Measurements from ENCODE around the gene TTBK2. TPM values are rescaled to one million over a fixed set of nuclear protein-coding genes. Genes with fewer than 3 reads are reported as not detected.
"Not testable (repeated sequence)": the region's sequence is repeated elsewhere in the genome, so short reads cannot be mapped to it uniquely, and the experiment has no call there.

TTBK2 gene
- total RNA-seq, 2 donors from 2014 or later, result 6.8 to 9.1 TPM

DNA sequence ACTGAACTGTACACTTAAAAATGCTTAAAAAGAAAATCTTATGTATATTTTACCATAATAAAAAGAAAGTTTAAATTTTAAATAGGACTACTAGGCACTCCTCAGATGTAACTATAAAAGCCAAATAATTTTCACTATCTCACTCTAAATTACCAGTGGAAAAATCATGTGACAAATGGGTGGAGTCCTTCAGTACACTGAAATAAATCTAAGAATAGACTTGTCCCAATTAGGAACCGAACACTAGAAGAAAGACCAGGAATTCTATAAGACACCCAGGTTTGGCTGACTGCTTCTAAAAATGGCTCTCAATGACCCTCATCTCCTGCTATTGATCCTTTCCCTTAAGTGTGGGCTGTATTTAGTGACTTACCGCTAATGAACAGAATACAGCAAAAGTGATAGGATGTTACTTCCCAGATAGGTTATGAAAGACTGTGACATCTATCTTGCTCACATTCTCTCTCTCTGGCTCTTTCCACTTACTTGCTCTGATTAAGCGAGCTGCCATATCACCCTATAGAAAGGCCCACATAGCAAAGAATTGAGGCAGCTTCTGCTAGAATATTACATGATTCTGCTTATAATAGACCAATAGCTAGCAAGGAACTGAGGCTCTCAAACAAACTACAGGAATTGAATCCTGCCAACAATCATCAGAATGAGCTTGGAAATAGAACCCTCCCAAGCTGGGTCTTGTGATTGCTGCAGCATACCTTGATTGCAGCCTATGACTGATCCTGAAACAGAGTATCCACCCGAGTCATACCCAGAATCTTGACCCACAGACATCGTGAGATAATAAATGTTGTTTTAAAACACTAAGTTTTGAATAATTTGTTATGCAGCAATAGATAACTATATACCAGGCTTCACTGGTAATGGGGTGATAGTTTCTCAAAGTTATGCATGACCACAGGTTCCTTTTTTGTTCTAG lies 16.9 kb downstream of the TTBK2 start:
- Histone ChIP-seq H3K9ac (ENCODE audit: low read depth in 2 of 2, low read length in 2 of 2) (no peak overlapping the region), H3K9me3 (no peaks in the 10 kb centered on the region), H3K4me1 (no peaks in the 10 kb centered on the region), H3K36me3 (no peaks in the 10 kb centered on the region), H3K4me3 (no peak overlapping the region), H3K27ac (no peak overlapping the region), H3K27me3 (no peaks in the 10 kb centered on the region)
- DNase-seq, result no peak
- intact Hi-C loops (cut with DNase I), result no loop called here
- TF ChIP-seq, protein P1, sequence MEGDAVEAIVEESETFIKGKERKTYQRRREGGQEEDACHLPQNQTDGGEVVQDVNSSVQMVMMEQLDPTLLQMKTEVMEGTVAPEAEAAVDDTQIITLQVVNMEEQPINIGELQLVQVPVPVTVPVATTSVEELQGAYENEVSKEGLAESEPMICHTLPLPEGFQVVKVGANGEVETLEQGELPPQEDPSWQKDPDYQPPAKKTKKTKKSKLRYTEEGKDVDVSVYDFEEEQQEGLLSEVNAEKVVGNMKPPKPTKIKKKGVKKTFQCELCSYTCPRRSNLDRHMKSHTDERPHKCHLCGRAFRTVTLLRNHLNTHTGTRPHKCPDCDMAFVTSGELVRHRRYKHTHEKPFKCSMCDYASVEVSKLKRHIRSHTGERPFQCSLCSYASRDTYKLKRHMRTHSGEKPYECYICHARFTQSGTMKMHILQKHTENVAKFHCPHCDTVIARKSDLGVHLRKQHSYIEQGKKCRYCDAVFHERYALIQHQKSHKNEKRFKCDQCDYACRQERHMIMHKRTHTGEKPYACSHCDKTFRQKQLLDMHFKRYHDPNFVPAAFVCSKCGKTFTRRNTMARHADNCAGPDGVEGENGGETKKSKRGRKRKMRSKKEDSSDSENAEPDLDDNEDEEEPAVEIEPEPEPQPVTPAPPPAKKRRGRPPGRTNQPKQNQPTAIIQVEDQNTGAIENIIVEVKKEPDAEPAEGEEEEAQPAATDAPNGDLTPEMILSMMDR (IDR thresholded peaks at IDR 0.05), result no peak

GRCh38 chr15:42893911-42894310 lies 26.7 kb downstream of the TTBK2 start:
- H3K36me3 ChIP-seq; H3K9me3 ChIP-seq; H3K27me3 ChIP-seq; H3K4me3 ChIP-seq; DNase-seq; intact Hi-C loops (cut with DNase I); H3K27ac ChIP-seq; H3K9ac ChIP-seq (ENCODE audit: low read depth in 2 of 2, low read length in 2 of 2); H3K4me1 ChIP-seq: not testable (repeated sequence)

- Histone ChIP-seq H3K27ac (no peak overlapping the region), H3K27me3 (no peaks in the 10 kb centered on the region), H3K9ac (ENCODE audit: low read depth in 2 of 2, low read length in 2 of 2) (no peak overlapping the region), H3K4me3 (no peak overlapping the region), H3K4me1 (no peaks in the 10 kb centered on the region), H3K9me3 (no peaks in the 10 kb centered on the region), H3K36me3 (no peaks in the 10 kb centered on the region)
- TF ChIP-seq, protein P1 (IDR thresholded peaks at IDR 0.05), result no peak
- intact Hi-C loops (cut with DNase I), result no loop called here
- DNase-seq, result no peak
These were observed 29.0 kb downstream of the TTBK2 start for GRCh38 chr15:42891569-42891968.

GRCh38 chr15:42890161-42890913 lies 30.2 kb downstream of the TTBK2 start:
- Histone ChIP-seq H3K4me3 (no peak overlapping the region), H3K9me3 (no peaks in the 10 kb centered on the region), H3K9ac (ENCODE audit: low read depth in 2 of 2, low read length in 2 of 2) (no peak overlapping the region), H3K4me1 (no peaks in the 10 kb centered on the region), H3K36me3 (no peaks in the 10 kb centered on the region), H3K27ac (no peak overlapping the region), H3K27me3 (no peaks in the 10 kb centered on the region)
- intact Hi-C loops (cut with DNase I), result no loop called here
- TF ChIP-seq, protein P1 (IDR thresholded peaks at IDR 0.05), result no peak
- DNase-seq, result no peak

GRCh38 chr15:42887384-42887783 lies 33.2 kb downstream of the TTBK2 start:
- H3K9me3 ChIP-seq; DNase-seq; H3K9ac ChIP-seq (ENCODE audit: low read depth in 2 of 2, low read length in 2 of 2); H3K36me3 ChIP-seq; intact Hi-C loops (cut with DNase I); H3K4me3 ChIP-seq; H3K4me1 ChIP-seq; H3K27ac ChIP-seq; H3K27me3 ChIP-seq: not testable (repeated sequence)

DNA sequence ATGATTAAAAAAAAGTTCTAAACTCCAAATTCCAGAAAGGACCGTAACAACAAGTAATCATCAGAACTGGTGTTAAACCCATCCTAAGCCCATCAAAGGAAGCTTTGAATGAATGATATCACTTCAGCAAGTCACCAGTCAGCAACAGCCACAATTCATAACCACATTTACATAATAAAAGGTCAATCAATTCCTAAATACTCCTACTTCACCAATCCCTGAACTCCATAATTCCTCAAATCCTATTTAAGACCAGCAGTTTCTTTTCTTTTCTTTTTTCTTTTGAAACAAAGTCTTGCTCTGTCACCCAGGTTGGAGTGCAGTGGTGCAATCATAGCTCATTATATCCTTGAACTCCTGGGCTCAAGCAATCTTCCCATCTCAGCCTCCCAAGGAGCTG lies 40.5 kb downstream of the TTBK2 start:
- Histone ChIP-seq H3K27me3 (no peaks in the 10 kb centered on the region), H3K9me3 (no peaks in the 10 kb centered on the region), H3K4me3 (no peak overlapping the region), H3K4me1 (no peaks in the 10 kb centered on the region), H3K27ac (no peak overlapping the region), H3K9ac (ENCODE audit: low read depth in 2 of 2, low read length in 2 of 2) (no peak overlapping the region), H3K36me3 (no peaks in the 10 kb centered on the region)
- TF ChIP-seq, protein P1 (IDR thresholded peaks at IDR 0.05), result no peak
- intact Hi-C loops (cut with DNase I), result no loop called here
- no peak for DNase-seq
